HepG2 (cell line): ENCODE data around the gene ARL15. TPM values are rescaled to one million over a fixed set of nuclear protein-coding genes. Genes with fewer than 3 reads are reported as not detected.

Experiments
- KLF12 ChIP-seq: sonication (generic); formaldehyde crosslinking; IDR thresholded peaks from 2 replicates; pipeline ENCODE4 v1.4.0; 2020; ENCODE audit warnings: missing genetic modification reagents, borderline replicate concordance
- PHF21A ChIP-seq: sonication (generic); formaldehyde crosslinking; IDR thresholded peaks from 2 replicates; pipeline ENCODE4 v1.5.0; 2020; ENCODE audit warnings: mild to moderate bottlenecking, missing genetic modification reagents
- SKIL ChIP-seq: sonication (generic); formaldehyde crosslinking; IDR thresholded peaks from 2 replicates; pipeline ENCODE4 v1.8.0; 2022; ENCODE audit warnings: missing genetic modification reagents, mild to moderate bottlenecking, moderate library complexity, borderline replicate concordance
- SP1 ChIP-seq, 2 experiments: fragments of 450-650 bp in 1 of 2; sonication (generic) in 1 of 2; formaldehyde crosslinking in 1 of 2; IDR thresholded peaks; 2 replicates each; pipeline versions ENCODE4 v1.4.0 to v1.6.1; 2016 to 2020; ENCODE audit warnings: missing genetic modification reagents in 1 of 2
- TEF ChIP-seq: sonication (generic); formaldehyde crosslinking; IDR thresholded peaks from 2 replicates; pipeline ENCODE4 v1.5.0; 2020; ENCODE audit warnings: missing genetic modification reagents
- TFDP2 ChIP-seq: sonication (generic); formaldehyde crosslinking; IDR thresholded peaks from 2 replicates; pipeline ENCODE4 v1.4.0; 2020; ENCODE audit warnings: missing genetic modification reagents
- ZFX ChIP-seq: sonication (generic); formaldehyde crosslinking; IDR thresholded peaks from 2 replicates; pipeline ENCODE4 v1.4.0; 2020; ENCODE audit warnings: mild to moderate bottlenecking, low read depth, missing genetic modification reagents, moderate library complexity
- ZKSCAN1 ChIP-seq: fragments of 150-350 bp; IDR thresholded peaks from 2 replicates; pipeline ENCODE4 v1.6.1; 2014; ENCODE audit warnings: low read length
- ZMAT5 ChIP-seq: sonication (generic); formaldehyde crosslinking; IDR thresholded peaks from 2 replicates; pipeline ENCODE4 v1.5.0; 2020; ENCODE audit warnings: mild to moderate bottlenecking, low read depth, missing genetic modification reagents, borderline replicate concordance
- ZNF142 ChIP-seq: sonication (generic); formaldehyde crosslinking; IDR thresholded peaks from 2 replicates; pipeline ENCODE4 v1.4.0; 2020; ENCODE audit warnings: missing genetic modification reagents
- ZNF432 ChIP-seq: sonication (generic); formaldehyde crosslinking; IDR thresholded peaks from 2 replicates; pipeline ENCODE4 v1.5.0; 2020; ENCODE audit warnings: missing genetic modification reagents, mild to moderate bottlenecking, borderline replicate concordance
- ZNF446 ChIP-seq: sonication (generic); formaldehyde crosslinking; IDR thresholded peaks from 2 replicates; pipeline ENCODE4 v1.5.0; 2020; ENCODE audit warnings: mild to moderate bottlenecking, missing genetic modification reagents
- ZNF644 ChIP-seq: IDR thresholded peaks from 2 replicates; pipeline ENCODE4 v1.6.1; 2016; ENCODE audit warnings: low read depth
- ZNF660 ChIP-seq: sonication (generic); formaldehyde crosslinking; IDR thresholded peaks from 2 replicates; pipeline ENCODE4 v1.5.1; 2020; ENCODE audit warnings: mild to moderate bottlenecking, low read depth, missing genetic modification reagents, borderline replicate concordance
- ZNF674 ChIP-seq: sonication (generic); formaldehyde crosslinking; IDR thresholded peaks from 2 replicates; pipeline ENCODE4 v1.5.0; 2020; ENCODE audit warnings: low read depth, mild to moderate bottlenecking, missing genetic modification reagents
- ZNF709 ChIP-seq: sonication (generic); formaldehyde crosslinking; IDR thresholded peaks from 2 replicates; pipeline ENCODE4 v1.5.0; 2020; ENCODE audit warnings: mild to moderate bottlenecking, missing genetic modification reagents
- ZNF766 ChIP-seq: sonication (generic); formaldehyde crosslinking; IDR thresholded peaks from 2 replicates; pipeline ENCODE4 v1.5.0; 2020; ENCODE audit warnings: missing genetic modification reagents, borderline replicate concordance
- polyA plus RNA-seq, 8 experiments: library from polyadenylated mRNA; depleted of rRNA in 3 of 8; stranded (reverse) in 7 of 8; unstranded in 1 of 8; fragments of >200 nt; fragmentation: Illumina TruSeq in 4 of 8; extraction: Trizol in 4 of 8; gene quantifications; 2 replicates each; pipeline versions ENCODE4 v1.2.1 to v1.2.3, GENCODE V29; 2011 to 2016; ENCODE audit warnings: low read depth in 4 of 8, missing spikeins in 1 of 8, mixed read lengths in 1 of 8; ENCODE audit not compliant: insufficient read depth in 1 of 8
- total RNA-seq, 5 experiments: library from RNA; depleted of rRNA; stranded (reverse); fragments of >200 nt; fragmentation: Illumina TruSeq; extraction: Trizol; gene quantifications; 2 replicates each; pipeline ENCODE4 v1.2.3, GENCODE V29; 2016; ENCODE audit warnings: low read depth in 1 of 5

The ARL15 gene
- total and polyA plus RNA-seq, 2 of the 13 experiments (the other 11 are each of a cell fraction or from before 2014, with no cell fraction given) = 2.5 to 7.7 TPM

- TF ChIP-seq PHF21A (CRISPR knock-in tag) = peak; percentile 37; the same call in 1 of the 2 replicates
- no peak for TF ChIP-seq SP1 (IDR thresholded peaks at IDR 0.05)
- TF ChIP-seq SP1 (CRISPR knock-in tag; IDR thresholded peaks at IDR 0.05) = no peak
- TF ChIP-seq TFDP2 (CRISPR knock-in tag) = peak; percentile 45
- 0 out of 2 replicates have a peak, but pooled peaks have one; percentile 11 for TF ChIP-seq KLF12 (CRISPR knock-in tag)
- TF ChIP-seq ZNF446 (CRISPR knock-in tag) = no peak
- 0 out of 2 replicates have a peak, but pooled peaks have one; percentile 42 for TF ChIP-seq ZFX (CRISPR knock-in tag)
- TF ChIP-seq ZNF142 (CRISPR knock-in tag) = no peak
- TF ChIP-seq ZNF432 (CRISPR knock-in tag) = no peak
- no peak for TF ChIP-seq SKIL (CRISPR knock-in tag)
- no peak for TF ChIP-seq ZNF674
- TF ChIP-seq ZKSCAN1 = no peak
- TF ChIP-seq ZMAT5 = no peak
- no peak for TF ChIP-seq ZNF766
- TF ChIP-seq ZNF709 (CRISPR knock-in tag) = no peak; the same call in 1 of the 2 replicates
- TF ChIP-seq ZNF660 (CRISPR knock-in tag) = no peak
- no peak for TF ChIP-seq ZNF644
- no peak for TF ChIP-seq TEF (CRISPR knock-in tag)
Measured at GRCh38 chr5:54310433-54311175, at the start of gene ARL15 (continued).
